Measurements from ENCODE around the gene MYO18A.

MYO18A gene

DNA sequence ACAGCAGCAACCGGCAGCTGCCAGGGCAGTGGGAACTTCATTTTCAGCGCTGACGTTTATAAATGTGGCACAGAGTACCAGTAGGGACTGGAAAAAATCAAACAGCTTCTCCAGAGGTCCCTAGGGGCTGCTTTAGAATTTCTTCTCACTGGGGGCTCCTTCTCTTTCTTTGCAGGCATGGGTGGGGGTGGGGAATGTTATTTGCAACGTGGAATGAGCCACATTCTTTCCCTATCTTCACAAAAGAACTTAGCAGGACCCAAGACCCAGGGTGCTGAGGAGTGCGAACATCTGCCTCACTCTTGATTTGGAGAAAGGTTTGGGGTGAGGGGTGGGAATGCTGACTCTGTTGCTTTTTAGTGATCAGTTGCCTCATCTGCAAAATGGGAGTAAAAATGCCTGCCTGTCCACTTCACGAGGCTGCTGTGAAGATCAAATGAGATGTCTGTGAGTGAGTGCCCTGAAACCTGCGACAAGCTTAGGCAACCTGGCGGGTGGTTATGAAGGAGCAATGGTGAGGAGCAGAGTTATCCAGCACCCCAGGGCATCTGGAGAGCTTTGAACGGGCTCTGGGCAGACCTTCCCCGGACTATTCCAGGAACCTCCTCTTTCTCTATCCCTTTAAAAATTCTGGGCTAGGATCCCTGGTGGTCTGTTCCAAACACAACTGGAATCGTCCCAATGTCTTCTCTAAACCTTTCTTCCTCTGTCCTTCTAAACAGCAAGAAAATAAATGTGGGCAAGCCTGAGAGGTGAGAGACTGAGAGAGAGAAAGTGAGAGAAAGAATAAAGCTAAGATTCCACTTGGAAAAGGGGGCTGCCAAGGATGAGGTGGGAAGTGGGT, 148.0 kb downstream of the MYO18A start:
- no peak for DNase-seq (ENCODE audit: low spot score)

DNA sequence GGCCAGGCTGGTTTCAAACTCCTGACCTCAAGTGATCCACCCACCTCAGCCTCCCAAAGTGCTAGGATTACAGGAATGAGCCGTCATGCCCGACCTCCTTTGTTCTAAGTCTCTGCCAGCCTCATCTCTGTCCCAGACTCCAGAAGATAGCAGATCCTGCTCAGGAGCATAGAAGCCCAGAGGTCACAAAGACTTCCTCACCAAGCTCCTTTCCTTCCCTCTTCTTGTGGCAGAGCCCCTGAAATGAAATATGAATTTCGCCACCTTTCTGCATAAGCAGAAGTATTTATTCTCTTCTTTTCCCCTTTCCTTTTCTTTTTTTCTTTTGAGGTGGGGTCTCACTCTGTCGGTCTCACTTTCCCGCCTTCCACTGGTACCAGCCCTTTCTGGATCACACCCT, 148.7 kb downstream of the MYO18A start:
- DNase-seq (ENCODE audit: low spot score), result no peak

DNA sequence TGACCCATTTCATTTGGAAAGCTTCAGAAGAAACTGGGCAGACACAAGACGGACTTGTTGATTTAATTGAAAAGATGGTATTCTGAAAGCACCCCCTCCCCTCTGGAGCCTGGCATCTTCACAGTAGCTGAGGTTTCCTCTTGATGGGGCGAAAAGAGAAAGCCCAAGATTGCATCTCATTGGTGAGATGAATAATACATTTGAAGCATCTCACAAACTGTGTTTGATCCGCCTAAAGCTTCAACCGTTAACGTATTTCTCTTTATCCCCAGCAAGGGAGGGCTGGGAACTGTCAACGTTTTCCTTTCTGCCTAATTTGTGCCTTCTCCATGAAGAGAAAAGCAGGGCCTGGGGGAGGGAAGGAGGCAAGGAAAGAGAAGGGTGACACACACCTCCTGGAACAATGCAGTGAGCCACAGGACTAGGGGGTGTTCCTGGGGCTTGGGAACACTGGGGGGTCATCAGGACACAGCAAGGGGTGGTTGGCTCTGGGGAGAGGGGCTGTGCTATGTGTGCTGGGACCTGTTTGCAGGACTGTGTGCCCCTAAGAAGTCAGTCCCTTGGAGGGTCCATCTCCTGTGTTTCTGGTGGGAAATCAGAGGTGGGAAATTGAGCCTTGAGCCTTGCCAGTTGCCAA, 155.8 kb downstream of the MYO18A start:
- no peak for DNase-seq (ENCODE audit: low spot score)

DNA sequence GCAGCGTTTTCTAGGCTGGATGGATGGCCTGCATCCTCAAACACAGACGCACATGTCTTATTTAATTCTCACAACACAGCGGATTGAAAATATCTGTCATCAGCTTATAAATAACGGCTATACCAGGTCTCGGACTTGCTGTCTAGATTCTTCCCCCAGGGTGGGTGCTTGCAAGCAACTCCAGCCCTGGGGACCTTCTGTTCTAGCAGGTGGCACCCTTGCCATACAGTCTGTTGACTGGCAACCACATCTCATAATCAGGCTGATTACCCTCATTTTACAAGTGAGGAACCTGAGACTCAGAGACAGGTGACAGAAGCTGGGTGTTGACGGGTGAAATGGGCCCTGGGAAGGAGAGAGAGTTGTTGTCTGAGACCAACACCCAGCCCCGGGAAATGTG, 158.1 kb downstream of the MYO18A start:
- no peak for DNase-seq (ENCODE audit: low spot score)

DNA sequence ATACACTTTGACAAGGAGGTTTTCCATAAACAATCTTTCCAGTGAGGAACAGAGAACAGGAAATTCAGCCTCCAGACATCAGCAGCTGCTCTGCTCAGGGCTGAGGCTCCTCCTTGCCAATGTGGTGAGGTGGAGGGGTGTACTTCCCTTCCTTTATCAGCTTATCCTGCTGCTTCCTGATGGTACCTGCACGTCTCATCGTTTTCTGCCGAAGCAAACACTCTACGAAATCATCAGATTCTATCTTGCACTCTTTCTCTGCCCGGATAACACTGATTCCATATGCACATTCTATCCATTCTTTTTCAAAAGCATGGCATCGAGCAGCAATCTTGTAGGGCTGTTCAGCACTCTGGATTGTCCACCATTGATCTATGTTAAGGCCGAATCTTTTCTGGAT, 159.0 kb downstream of the MYO18A start:
- no peak for DNase-seq (ENCODE audit: low spot score)

All from hepatic stellate cell (primary cell).